GM18526 (cell line): ENCODE measurements around the gene OSBPL5.

ENCODE experiments used
- POLR2A ChIP-seq: IDR thresholded peaks from 3 replicates; pipeline ENCODE4 v1.6.1; 2011; ENCODE audit not compliant: insufficient read length; ENCODE audit errors: extremely low read depth

OSBPL5 gene

GRCh38 chr11:3200388-3201111, 35.4 kb upstream of the OSBPL5 start:
- no peak for TF ChIP-seq POLR2A

GRCh38 chr11:3199537-3200295, 34.6 kb upstream of the OSBPL5 start:
- TF ChIP-seq POLR2A = no peak

GRCh38 chr11:3198815-3199214, 33.7 kb upstream of the OSBPL5 start:
- TF ChIP-seq POLR2A = no peak

GRCh38 chr11:3197878-3198528, 32.9 kb upstream of the OSBPL5 start:
- TF ChIP-seq POLR2A = no peak

GRCh38 chr11:3197044-3197695, 32.1 kb upstream of the OSBPL5 start:
- TF ChIP-seq POLR2A = no peak

GRCh38 chr11:3196161-3197043, 31.3 kb upstream of the OSBPL5 start:
- no peak for TF ChIP-seq POLR2A

GRCh38 chr11:3195251-3196160, 30.4 kb upstream of the OSBPL5 start:
- no peak for TF ChIP-seq POLR2A

- TF ChIP-seq POLR2A = no peak
Observed at GRCh38 chr11:3194016-3194816, 29.1 kb upstream of the OSBPL5 start.

GRCh38 chr11:3193373-3194015, 28.4 kb upstream of the OSBPL5 start:
- no peak for TF ChIP-seq POLR2A

GRCh38 chr11:3192511-3193372, 27.6 kb upstream of the OSBPL5 start:
- TF ChIP-seq POLR2A = no peak

- TF ChIP-seq POLR2A = no peak
Observed at GRCh38 chr11:3191586-3192324, 26.6 kb upstream of the OSBPL5 start.

GRCh38 chr11:3190600-3190999, 25.5 kb upstream of the OSBPL5 start:
- TF ChIP-seq POLR2A = no peak
